ENCODE data around the gene GPER1.
"Not testable (repeated sequence)": the region's sequence is repeated elsewhere in the genome, so short reads cannot be mapped to it uniquely, and the experiment has no call there.

Gene GPER1

GRCh38 chr7:1104516-1105179 is 16.7 kb downstream of the GPER1 start:
- DNase-seq = no peak

- no peak for DNase-seq
These were observed 17.3 kb downstream of the GPER1 start for GRCh38 chr7:1105189-1105588.

GRCh38 chr7:1106063-1106792 is 18.3 kb downstream of the GPER1 start:
- no peak for DNase-seq

GRCh38 chr7:1106793-1107421 is 19.0 kb downstream of the GPER1 start:
- no peak for DNase-seq

- DNase-seq = no peak
These were observed 20.5 kb downstream of the GPER1 start for GRCh38 chr7:1108264-1108920.

- no peak for DNase-seq
These were observed 21.8 kb downstream of the GPER1 start for GRCh38 chr7:1109581-1110310.

- no peak for DNase-seq
These were observed 22.4 kb downstream of the GPER1 start for GRCh38 chr7:1110358-1110757.

- DNase-seq = no peak
These were observed 23.2 kb downstream of the GPER1 start for GRCh38 chr7:1111156-1111555.

- no peak for DNase-seq
These were observed 24.2 kb downstream of the GPER1 start for GRCh38 chr7:1112109-1112508.

GRCh38 chr7:1112625-1113547 is 25.0 kb downstream of the GPER1 start:
- no peak for DNase-seq

- no peak for DNase-seq
These were observed 25.6 kb downstream of the GPER1 start for GRCh38 chr7:1113548-1113885.

GRCh38 chr7:1114088-1114487 is 26.2 kb downstream of the GPER1 start:
- DNase-seq = no peak

- DNase-seq = no peak
These were observed 26.6 kb downstream of the GPER1 start for GRCh38 chr7:1114505-1114904.

GRCh38 chr7:1115171-1116045 is 27.5 kb downstream of the GPER1 start:
- not testable (repeated sequence) for DNase-seq

- not testable (repeated sequence) for DNase-seq
These were observed 28.6 kb downstream of the GPER1 start for GRCh38 chr7:1116383-1117008.

GRCh38 chr7:1117321-1117928 is 29.5 kb downstream of the GPER1 start:
- no peak for DNase-seq

- DNase-seq = no peak
These were observed 31.3 kb downstream of the GPER1 start for GRCh38 chr7:1119201-1119600.

- no peak for DNase-seq
These were observed 32.9 kb downstream of the GPER1 start for GRCh38 chr7:1120791-1121190.

- DNase-seq = no peak
These were observed 33.6 kb downstream of the GPER1 start for GRCh38 chr7:1121476-1121875.

Data from activated CD4-positive, alpha-beta T cell treated with anti-CD3 and anti-CD28 coated beads, Interleukin-2, amount 50 U/mL, for 4 hours (primary cell).